Mucosa of gallbladder (tissue), 1 donor: ENCODE data around the gene ZSWIM3. TPM values are rescaled to one million over a fixed set of nuclear protein-coding genes. Genes with fewer than 3 reads are reported as not detected.

Experiments
- DNase-seq: peaks from one replicate; pipeline ENCODE4 v3.0.0-alpha.2; 2020; ENCODE audit warnings: low spot score
- total RNA-seq: library from RNA; stranded (reverse); gene quantifications from one replicate; pipeline ENCODE4 v1.2.1, GENCODE V29; 2021
- donor health status: DM: no; HTN: no; CAD: no.

Gene ZSWIM3
- total RNA-seq, 1 donor from 2014 or later, result 4.7 TPM

- peak; percentile 80 for DNase-seq
Measured at GRCh38 chr20:45833030-45833882, 24.2 kb upstream of the ZSWIM3 start, which contains the start of gene SNX21. TSS of gene SNX21 (plus strand) at chr20:45833799. CDS start at chr20:45833920, 121 bp downstream.

GRCh38 chr20:45833883-45834796 is 23.3 kb upstream of the ZSWIM3 start:
- DNase-seq, result peak; percentile 58

GRCh38 chr20:45834797-45835161 is 22.6 kb upstream of the ZSWIM3 start:
- DNase-seq, result no peak

- no peak for DNase-seq
Measured at GRCh38 chr20:45835329-45835765, 22.1 kb upstream of the ZSWIM3 start.

- DNase-seq, result no peak
Measured at GRCh38 chr20:45835825-45836224, 21.6 kb upstream of the ZSWIM3 start.

- no peak for DNase-seq
Measured at GRCh38 chr20:45836841-45837240, 20.6 kb upstream of the ZSWIM3 start.

GRCh38 chr20:45840700-45841198 is 16.7 kb upstream of the ZSWIM3 start:
- no peak for DNase-seq

GRCh38 chr20:45841407-45842129 is 15.8 kb upstream of the ZSWIM3 start:
- DNase-seq, result no peak

GRCh38 chr20:45842169-45842812 is 15.1 kb upstream of the ZSWIM3 start:
- DNase-seq, result no peak

- no peak for DNase-seq
Measured at GRCh38 chr20:45843506-45843905, 13.9 kb upstream of the ZSWIM3 start.

GRCh38 chr20:45845452-45845851 is 12.0 kb upstream of the ZSWIM3 start:
- no peak for DNase-seq

- DNase-seq, result no peak
Measured at GRCh38 chr20:45848421-45848820, 9.0 kb upstream of the ZSWIM3 start.

- DNase-seq, result no peak
Measured at GRCh38 chr20:45848969-45849582, 8.3 kb upstream of the ZSWIM3 start.

- DNase-seq, result no peak
Measured at GRCh38 chr20:45850238-45850637, 7.2 kb upstream of the ZSWIM3 start.

GRCh38 chr20:45850926-45851325 is 6.5 kb upstream of the ZSWIM3 start:
- no peak for DNase-seq

- no peak for DNase-seq
Measured at GRCh38 chr20:45851501-45851900, 5.9 kb upstream of the ZSWIM3 start.

GRCh38 chr20:45852326-45852725 is 5.1 kb upstream of the ZSWIM3 start:
- DNase-seq, result no peak

GRCh38 chr20:45853484-45853883 is 3.9 kb upstream of the ZSWIM3 start:
- DNase-seq, result no peak

- no peak for DNase-seq
Measured at GRCh38 chr20:45857882-45858216, 435 bp downstream of the ZSWIM3 start.

GRCh38 chr20:45859916-45860315 is 2.5 kb downstream of the ZSWIM3 start:
- no peak for DNase-seq
